GM19468 (cell line): ENCODE data around the gene HOXA9.

Source experiments
- ATAC-seq: cut with Tn5 transposase; IDR thresholded peaks from one replicate; pipeline ENCODE4 v1.9.1; 2021; ENCODE audit warnings: mild to moderate bottlenecking, moderate library complexity, moderate number of reproducible peaks; ENCODE audit not compliant: unreplicated experiment; ENCODE audit errors: extremely low read depth

The HOXA9 gene

DNA sequence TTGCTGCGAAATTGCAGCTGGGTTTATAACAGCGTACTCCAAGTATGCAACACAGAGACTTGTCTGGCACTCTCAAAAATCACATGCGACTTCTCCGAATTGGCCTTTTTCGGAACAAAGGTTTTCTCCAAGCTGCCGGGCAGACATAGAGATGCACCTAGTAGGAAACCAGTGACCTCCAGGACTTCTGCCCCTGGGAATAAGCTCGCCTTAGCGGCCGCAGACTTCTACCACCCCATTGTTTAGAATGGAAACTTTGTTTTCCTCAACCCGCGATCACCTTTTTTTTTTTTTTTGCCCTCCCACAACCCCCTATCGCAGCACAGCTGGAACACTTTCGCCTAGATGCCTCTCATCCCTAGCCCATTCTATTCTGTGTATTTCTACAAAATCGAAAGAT, 13.7 kb upstream of the HOXA9 start:
- ATAC-seq = no peak

DNA sequence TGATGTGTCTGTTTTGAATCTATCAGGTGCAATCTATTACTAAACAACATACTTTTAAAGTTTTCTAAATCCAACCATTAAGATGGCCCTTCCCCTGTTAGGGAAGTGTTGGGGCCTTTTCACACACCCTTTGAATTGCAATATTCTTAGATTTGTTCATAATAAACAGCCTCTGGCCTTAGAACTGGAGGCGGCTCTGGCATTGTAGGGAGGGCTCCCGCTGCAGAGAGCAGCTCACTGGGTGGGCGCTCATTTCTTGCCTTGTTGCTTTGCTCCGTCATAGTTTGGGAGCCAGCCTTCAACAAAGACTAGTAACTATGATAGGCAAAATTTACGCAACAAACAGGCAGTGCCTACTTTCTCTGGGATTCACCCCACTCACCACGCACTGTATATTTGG, 13.0 kb upstream of the HOXA9 start:
- ATAC-seq = no peak

DNA sequence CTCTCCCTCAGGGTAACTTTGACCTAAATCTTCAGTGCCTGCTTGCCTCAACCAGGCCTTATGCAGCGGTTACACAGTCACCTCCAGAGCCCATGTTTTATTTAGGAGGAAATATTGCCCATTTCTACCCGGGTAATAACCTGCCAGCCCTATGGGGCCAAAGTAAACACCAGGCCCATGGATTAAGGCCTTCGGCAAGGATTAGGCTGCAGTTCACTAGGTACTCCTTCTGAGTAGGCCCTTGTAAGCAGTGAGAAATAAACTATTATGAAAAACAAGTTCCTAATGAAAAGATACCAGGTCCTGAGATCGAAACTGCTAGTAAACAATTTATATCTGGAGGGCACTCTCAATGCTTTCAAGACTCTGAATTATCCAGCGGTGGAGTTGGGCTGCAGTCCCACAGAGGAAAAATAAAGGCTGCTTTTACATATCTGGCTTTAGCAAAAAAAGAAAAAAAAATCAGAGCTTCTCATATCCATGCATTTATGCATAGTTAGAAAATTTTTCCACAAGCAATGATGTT, 12.5 kb upstream of the HOXA9 start:
- ATAC-seq = no peak

DNA sequence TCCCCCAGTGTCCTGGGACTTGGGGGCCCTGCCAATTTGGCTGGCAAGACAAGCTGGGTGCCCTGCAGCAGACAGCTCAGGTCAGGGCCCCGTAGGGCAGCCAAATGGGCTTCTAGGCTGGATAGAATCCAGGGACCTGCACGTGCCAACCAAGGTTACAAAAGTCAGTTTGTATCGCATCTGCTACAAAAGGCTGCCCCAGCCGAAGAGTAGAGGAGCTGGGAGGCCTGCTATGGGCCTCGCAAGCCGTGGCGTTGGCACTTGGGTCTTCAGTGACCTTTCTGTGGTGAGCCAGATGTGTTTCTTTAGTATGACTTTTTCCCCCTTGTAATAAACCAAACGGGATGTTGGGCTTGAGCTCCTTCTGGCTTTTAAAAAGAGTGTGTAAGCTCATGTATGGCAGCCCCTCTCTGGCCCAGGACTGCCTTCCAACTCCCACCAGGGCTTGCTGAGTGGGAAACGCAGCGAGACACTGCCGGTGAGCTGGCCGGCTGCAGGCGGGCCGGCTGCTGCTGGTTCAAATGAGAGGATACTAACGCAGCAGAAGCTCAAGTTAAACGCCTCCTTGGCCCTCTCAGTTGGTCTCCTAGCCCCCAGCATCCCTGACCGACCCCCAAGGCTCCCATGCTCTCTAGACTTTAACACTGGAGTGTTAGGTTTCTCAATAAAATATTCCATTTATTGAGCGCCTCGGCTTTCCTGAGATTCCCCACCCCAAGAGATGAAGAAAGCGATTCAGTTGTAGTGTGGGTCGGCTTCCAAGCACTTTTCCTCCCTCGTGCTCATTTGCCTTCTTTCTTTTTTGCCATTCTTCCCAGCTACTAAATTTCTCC, 11.8 kb upstream of the HOXA9 start:
- ATAC-seq = no peak

DNA sequence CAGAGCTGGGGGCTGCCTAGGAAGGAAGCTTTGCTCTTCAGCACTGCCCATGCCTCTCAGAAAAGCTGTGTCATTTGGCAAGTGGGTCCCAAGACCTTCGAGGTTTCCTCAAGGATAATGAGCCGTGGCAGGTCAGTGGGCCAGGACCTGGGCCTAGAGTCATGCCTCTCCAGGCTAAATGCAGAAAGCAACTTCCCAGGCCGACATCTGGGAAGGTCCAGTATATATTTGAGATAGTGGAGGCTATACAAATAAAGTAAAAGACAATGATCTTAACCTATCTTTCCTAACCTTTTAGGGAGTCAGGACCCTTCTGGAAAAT, 11.1 kb upstream of the HOXA9 start:
- no peak for ATAC-seq

DNA sequence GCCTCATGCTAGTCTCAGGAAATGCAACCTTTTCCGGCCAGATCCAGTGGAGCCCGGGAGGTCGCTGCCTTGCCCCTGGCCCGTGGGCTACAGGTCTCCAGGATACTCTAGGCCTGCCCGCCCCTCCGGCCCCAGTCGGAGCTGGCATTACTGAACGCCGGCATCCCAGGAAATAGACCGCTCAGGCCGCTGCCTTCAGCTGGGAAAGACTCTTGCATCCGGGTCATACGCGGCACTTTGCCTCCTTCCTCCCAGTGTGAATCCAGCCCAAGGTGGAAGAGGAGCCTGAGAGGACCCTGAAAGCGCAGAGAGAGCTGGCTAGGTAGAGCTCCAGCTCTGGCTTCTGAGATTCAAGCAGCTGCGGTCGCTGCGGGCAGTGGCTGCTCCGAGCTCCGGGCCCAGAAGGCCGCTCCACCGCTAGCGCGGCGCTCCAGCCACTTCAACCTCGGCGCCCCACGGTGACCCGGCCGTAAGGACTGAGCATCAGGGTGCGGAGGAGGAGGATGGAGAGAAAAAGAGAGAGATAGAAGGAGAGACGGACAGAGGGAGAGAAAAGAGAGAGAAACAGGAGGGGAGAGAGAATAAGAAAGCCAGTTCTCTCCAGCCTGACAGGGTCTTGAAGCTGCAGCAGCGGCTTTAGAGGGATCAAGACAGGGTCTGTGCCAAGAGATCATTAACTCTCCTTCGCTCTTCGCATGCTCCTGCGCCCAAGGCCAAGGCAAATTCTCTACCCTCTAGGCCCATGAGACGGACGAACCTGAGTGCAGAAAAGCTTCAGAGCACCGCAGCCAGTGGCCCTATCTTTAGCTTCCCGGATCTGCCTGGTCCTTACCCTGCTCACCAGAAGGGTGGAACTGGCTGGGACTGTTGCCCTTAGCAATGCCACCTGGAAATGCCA, 10.5 kb upstream of the HOXA9 start:
- ATAC-seq = no peak

DNA sequence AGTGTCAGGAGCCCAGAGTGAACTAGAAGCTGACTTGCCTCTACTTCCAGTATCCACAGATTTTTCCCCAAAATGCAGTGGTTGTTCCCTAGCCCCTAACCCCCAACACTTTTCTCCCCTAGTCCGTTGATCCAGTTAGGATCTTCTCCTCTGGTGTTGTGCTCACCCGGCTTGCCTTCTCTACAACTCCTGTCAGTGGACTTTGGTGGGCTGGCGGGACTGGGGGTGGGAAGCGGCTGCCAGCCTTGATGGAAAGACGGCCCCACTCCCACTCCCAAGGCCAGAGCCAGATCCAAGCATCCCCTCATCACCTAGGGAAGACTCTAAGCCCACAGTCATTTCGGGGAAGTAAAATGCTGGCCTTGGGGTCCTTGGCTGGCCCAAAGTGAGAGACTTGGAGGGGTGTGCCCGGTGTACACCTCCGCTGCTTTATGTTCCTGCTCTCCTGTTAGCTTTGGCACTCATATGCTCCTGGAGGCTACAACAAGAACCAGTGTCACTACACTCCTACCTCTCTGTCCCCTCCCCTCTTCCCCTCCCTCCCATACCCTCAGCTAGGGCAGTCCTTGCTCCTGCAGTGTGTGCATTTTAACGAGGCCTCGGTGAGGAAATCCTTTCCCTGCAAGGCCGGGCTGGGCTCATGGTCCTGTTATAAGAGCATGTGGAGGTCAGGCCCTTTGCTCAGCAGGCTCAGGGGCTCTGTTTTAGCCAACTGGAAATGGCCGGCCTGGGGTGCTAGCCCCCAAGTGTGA, 9.7 kb upstream of the HOXA9 start:
- ATAC-seq = no peak

DNA sequence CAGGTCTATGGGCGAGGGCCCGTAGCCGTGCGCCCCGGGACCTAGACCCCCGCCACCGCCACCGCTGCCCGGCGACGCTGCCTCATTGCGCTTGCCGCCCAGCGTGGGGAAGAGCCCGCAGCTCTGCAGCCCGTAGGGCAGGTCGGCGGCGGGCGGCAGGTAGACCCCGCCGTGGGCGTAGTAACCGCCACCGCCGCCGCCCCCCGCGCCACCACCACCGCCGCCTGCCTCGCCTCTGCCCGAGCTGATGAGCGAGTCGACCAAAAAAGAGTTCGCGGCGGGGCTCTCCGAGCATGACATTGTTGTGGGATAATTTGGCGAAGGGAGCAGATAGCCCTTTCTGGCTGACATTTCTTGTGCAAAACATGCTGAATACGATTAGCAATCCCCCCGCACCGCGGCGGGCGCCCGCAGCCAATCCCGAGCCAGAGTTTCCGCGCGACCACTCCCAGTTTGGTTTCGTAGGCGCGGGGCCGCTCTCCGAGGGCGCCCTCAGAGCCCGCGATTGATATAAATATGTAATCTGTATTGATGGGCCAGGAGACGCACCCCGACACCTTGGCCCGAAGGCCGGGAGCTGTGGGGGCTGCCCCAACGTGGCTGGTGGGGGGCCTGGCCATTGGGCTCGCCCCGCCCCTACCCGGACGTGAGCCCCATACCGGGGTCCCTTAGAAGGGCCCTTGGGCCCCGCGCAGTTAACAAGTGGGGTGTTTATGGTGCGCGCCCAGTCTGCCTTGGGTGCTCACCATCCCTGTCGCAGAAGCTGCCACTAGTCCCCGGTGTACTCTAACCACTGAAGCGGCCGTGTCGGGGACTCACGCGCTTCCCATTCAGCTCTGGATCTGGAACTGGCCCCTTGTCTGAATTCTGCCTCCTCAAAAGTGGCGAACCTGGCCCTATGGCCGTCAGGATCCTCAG, 8.9 kb upstream of the HOXA9 start, which contains the start of gene HOXA10:
HOXA10 (minus strand) TSS at position 365 of the 918 bp plus-strand sequence; CDS start at position 351, 14 bp downstream.
- no peak for ATAC-seq

DNA sequence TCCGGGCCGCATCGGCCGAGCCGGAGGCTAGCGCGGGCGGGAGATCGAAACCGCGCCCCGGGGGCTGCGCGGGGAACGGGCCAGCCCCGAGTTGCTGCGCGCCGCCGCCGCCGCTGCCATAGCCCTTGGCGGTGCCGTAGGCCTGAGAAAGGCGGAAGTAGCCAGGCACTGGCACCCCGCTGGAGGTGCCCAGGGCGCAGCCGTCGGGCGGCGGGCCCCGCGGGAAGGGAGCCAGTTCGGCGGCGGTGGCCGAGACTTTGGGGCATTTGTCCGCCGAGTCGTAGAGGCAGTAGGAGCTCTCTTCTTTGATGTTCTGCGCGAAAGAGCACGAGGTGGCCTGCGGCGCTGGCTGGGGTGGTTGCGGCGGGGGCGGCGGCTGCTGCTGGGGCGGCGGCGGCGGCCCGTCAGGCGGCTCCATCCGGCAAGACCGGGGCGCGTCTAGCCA, 8.2 kb upstream of the HOXA9 start:
- ATAC-seq = no peak

DNA sequence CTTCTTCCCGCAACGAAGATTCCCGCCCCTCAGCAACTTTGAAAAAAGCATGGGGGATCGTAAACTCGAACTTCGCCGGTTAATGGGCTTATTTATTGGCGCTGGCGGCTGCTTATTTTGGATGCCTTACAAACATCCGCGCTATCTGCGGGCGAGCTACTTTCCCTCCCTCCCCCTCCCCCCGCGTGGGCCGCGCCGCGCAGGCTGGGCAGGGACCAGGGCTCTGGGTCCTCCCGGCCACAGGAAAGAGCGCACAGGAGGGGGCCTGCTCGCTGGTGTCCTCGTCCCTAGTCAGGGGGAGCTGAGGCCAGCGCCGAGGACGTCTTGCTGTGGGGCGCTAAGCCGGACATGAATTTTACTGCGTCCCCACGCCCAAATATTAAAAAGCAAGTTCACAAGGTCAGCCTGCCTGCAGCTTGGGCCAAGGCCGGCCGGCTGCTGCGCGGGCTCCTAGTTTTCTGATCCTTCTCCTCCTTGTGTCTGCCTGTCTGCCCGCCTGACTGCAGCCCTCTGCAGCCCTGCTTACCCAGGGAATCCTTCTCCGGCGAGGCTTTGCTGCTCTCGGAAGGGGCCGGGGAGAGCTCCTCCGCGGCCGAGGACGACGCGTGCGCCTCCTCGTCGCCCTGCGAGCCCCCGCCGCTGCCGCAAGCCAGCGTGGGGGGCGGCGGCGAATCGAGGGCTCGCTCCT, 7.6 kb upstream of the HOXA9 start:
- no peak for ATAC-seq

DNA sequence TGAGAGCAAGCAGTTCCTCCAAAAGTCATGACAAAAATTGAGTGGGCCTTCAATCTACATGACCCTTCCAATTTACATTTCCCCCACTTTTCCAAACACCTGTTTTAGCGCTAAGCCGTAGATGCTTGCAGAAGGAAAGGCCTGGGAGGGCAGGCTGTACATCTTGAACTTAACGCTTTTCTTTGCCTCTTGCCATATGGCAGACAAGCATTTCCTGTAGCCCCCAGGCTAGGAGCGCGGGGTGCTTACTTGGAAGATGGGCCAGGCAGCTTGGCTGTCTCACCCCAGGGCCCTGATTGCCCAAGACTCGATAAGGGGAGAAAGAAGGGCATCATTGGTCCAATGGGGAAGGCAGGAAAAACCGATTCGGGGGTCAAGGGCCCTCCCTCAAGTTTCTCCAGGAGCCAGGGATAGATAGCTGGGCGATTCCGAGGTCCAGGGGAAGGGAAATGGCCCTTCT, 7.0 kb upstream of the HOXA9 start:
- no peak for ATAC-seq

DNA sequence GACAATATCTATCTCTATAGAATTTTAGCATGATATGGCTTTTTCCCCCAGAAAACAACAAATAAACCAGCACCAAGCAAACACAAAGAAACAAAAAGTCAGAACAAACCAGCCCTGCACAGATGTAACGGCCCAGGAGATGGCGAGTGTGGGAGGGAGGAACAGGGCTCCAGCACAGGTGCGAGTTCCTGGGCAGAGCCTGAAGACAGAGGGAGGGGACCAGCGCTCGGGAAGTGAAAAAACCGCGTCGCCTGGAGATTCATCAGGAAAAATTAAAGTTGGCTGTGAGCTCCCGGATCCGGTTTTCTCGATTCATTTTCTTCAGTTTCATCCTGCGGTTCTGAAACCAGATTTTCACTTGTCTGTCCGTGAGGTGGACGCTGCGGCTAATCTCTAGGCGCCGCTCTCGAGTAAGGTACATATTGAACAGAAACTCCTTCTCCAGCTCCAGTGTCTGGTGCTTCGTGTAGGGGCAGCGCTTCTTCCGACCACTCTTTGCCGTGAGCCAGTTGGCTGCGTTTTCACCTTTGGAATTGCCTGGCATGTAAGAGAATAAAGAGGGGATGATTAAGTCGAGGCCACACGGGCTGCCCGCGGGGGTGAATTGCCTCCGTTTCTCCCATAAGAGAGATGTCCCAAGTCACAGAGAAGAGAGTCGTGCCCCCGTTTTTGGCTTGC, 6.4 kb upstream of the HOXA9 start:
- ATAC-seq = no peak

DNA sequence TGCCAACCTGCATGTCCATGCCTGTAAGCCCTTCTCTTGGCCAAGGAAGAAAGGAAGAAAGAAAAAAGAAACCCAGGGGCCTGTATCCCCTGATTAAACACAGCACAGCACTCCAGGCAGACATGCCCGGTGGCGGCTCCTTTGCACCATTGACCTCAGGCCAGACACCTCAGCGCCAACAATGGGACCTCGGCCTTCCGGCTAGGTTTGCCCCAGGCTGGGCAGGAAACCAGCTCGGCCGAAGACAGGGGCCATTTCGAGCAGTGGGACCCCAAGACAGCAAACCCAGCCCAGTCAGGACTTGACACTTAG, 5.9 kb upstream of the HOXA9 start:
- no peak for ATAC-seq

DNA sequence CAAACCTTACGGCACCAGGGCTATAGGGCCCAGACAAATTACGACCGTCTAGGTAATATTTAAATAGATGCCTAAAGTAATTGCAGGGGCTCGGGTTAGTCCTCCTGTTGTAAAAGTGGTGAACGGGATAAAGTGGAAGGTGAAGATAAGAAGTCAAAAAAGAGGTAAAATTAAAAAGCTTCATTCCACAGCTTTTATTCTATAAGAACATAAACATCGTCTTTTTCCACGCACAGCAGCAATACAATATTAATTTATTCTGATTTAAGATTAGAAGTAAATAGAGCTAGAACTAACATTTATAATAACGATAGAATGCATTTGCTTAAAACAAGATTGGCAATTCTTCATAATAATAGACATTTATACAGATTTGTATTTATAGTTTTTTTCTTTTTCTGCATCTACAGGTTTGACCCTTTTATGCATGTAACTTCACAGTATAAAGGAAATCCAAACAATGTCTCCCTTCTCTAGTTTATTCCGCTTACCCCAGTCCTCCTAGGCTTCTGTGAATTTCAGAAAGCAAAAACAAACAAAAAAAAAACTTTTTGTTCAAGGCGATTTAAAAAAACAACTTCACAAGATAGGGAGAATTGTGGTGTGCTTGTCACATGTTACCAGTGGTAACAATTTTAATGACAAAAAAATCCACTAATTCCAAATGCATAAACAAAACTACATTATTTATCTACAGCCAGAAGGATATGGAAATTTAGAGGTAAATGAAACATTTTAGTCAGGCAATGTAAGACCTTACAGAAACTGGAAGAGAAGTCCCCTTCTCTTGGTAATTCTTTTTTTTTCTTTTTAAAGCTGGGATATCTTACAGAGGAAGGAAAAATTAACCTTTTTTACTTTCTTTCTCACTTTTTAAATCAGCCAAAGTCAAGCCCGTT, 5.3 kb upstream of the HOXA9 start:
- no peak for ATAC-seq

DNA sequence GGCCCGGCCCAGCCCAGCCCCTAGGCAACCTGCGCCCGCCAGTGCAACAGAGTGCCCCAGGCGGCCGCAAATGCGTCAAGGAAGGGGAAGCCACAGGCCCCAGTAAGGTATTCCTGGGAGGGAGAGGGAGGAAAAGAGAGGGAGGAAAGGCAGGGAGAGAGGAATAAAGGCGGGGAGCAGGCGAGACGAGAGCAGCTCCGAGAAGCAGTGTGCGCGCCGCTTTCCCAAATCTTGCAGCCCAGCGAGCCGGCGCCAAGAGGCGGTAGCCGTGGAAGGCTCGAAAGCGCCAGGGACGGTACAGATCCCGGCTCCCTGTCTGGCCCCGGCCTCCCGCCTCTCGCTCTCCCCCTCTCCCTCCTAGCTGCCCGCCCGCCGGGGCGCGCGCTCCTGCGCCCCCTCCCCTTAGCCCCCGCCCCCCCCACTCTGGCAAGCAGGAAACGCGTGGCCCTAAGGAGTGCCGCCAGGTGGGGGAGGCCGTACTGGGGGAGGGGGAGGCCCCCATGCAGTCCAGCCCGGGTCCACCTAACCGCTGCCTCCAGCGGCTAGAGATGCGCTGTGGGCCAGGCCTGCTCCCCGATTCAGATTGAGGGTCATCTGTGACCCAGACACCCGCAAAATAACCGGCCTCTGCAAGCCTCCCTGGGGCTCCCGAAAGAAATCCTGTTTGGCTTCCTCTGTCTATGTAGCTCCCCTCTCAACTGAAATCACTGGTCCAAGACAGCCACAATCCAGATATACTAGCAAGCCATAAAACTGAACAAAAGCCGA, 4.5 kb upstream of the HOXA9 start:
- ATAC-seq = no peak

DNA sequence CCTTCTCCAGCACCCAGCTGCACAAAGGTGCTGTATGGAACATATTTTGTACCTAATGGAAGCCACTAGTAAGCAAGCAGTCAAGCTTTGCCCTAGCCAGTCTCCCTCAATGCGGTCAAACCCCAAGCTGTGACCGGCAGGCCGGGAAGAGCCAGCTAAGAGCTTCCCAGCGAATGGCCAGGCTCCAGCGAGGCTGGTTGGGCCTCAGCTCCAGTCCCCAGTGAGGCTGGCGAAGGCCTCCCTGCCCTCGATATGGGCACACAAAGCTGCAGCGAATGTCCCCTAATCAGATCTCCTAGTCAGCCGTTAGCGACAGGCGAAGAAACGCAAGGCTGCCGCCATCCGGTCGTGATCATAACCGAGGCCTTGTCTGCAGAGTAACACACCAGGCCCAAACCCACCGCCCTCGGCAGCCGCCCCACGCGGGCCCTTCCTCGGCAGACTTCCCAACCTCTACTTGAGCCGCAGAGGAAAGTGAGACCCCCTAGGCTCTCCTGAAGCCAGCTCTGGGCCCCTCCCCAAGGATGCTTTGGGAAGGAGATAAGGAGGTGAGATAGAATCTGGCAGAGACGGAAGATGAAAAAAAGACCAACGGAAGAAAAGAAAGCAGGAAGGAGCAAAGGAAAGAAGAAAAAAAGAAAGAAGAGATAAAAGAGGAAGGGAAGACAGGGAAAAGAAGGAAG, 3.1 kb upstream of the HOXA9 start:
- no peak for ATAC-seq
